Measurements from ENCODE around the gene USP11.
"Not testable (repeated sequence)": the region's sequence is repeated elsewhere in the genome, so short reads cannot be mapped to it uniquely, and the experiment has no call there.

Gene USP11

DNA sequence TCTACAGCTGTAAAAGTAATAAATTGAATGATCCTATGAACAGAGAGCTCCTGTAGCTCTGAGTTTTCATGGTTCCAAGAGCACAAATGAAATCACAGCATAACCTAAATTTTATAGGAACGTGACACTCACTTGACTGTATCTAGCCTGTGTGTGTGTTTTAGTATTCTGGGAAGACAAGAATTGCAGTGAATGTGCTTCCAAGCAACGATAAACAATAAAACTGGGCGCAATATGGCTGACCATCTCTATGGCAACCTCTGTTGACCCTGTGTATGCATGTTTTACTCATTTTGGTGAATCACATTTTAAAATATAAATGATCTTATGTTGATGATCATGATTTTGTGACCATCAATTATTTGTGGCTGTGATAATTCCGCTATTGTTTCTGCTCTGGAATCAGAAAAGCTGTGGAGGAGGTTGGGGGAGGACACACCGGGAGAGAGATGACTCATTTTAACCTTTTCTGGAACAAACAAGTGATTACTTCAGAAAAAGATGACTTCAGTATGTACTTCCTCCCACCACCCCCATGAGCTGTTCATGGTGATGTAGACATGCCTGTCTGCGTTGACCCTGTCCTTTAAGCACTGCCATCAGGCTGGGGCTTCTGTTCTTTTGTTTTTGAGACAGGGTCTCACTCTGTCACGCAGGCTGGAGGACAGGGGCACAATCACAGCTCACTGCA is 31.8 kb downstream of the USP11 start:
- peak; percentile 61 for DNase-seq (ENCODE audit: low read depth)
- TF ChIP-seq, protein P1, sequence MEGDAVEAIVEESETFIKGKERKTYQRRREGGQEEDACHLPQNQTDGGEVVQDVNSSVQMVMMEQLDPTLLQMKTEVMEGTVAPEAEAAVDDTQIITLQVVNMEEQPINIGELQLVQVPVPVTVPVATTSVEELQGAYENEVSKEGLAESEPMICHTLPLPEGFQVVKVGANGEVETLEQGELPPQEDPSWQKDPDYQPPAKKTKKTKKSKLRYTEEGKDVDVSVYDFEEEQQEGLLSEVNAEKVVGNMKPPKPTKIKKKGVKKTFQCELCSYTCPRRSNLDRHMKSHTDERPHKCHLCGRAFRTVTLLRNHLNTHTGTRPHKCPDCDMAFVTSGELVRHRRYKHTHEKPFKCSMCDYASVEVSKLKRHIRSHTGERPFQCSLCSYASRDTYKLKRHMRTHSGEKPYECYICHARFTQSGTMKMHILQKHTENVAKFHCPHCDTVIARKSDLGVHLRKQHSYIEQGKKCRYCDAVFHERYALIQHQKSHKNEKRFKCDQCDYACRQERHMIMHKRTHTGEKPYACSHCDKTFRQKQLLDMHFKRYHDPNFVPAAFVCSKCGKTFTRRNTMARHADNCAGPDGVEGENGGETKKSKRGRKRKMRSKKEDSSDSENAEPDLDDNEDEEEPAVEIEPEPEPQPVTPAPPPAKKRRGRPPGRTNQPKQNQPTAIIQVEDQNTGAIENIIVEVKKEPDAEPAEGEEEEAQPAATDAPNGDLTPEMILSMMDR (IDR thresholded peaks at IDR 0.05; ENCODE audit: insufficient read depth, low read depth, low read length, missing control alignments): no peak
- no peak overlapping the region for H3K4me3 ChIP-seq (ENCODE audit: low read length)

- DNase-seq (ENCODE audit: low read depth): no peak
- TF ChIP-seq, protein P1 (IDR thresholded peaks at IDR 0.05; ENCODE audit: insufficient read depth, low read depth, low read length, missing control alignments): no peak
- H3K4me3 ChIP-seq (ENCODE audit: low read length): no peak overlapping the region
Measured at GRCh38 chrX:47266643-47267042, 33.8 kb downstream of the USP11 start.

- DNase-seq (ENCODE audit: low read depth): no peak
- no peak overlapping the region for H3K4me3 ChIP-seq (ENCODE audit: low read length)
- TF ChIP-seq, protein P1 (IDR thresholded peaks at IDR 0.05; ENCODE audit: insufficient read depth, low read depth, low read length, missing control alignments): no peak
Measured at GRCh38 chrX:47272013-47272408, 39.2 kb downstream of the USP11 start.

DNA sequence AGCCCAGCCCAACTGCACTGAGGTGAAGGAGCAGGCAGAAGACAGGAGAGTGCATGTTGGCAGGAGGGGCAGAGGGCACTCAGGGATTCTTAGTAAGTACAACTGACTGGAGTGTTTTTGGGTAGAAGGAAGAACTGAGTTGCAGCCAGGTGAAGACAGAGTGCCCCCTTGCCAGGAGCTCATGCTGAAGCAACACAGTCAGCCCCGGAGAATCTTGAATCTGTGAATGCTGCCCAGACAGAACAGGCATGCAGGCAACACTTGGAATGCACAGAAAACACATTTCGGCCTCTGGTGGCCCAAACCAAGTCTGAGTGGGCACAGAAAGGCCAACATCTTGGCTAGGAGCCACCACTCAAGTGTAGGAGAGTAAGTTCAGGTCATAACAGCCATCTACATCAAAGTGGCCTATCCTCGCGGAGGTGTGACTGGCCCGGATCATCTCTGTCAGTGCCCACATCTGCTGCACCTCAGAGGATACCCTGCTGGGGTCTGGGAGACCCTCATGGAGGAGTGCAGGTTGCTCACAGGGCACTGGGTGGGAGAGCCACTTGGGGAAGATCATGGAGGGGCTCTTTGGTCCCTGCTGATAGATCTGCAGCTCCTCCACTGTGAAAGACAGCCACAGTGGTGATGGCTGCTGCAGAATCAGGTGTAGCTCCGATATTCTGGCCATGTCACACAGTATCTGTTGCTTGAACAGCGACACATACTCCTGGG is 40.4 kb downstream of the USP11 start:
- H3K4me3 ChIP-seq (ENCODE audit: low read length): no peak overlapping the region
- TF ChIP-seq, protein P1 (IDR thresholded peaks at IDR 0.05; ENCODE audit: insufficient read depth, low read depth, low read length, missing control alignments): no peak
- DNase-seq (ENCODE audit: low read depth): no peak

GRCh38 chrX:47278691-47279090 is 45.9 kb downstream of the USP11 start:
- peak; percentile 69 for DNase-seq (ENCODE audit: low read depth)
- TF ChIP-seq, protein P1 (IDR thresholded peaks at IDR 0.05; ENCODE audit: insufficient read depth, low read depth, low read length, missing control alignments): no peak

DNA sequence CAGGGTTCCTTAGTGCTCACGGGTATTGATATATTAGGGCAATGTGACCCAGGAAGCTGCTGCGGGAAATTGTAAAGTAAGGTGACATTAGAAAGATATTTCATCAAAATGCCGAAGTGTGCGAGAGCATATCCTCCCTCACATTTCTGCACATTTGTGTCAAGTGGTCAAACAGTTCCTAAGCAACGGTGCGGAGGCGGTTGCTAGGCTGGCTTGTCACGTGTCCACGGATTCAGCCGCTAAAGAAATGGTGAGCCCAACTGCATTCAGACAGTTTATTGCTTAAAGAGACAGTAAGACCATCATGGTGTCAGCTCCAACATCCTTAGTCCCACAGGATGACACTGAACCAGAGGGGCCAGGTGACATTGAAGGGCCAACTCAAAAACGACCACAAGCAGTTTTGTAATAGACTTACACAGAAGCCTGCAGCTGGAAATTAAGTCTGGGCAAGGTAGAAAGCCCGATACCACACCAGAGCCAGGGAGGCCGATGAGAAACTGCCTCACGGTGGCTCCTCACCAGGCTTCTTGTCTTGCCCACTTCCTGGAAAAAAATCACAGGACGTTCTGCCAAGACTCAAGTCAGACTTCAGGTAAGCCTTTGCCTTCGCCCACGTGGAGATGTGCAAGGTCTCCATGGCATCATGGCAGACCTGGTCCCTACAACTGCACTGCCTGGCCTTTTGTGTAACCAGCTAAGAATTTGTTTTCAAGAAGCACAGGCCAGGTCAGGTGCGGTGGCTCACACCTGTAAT is 50.4 kb downstream of the USP11 start:
- DNase-seq (ENCODE audit: low read depth): peak; percentile 37
- TF ChIP-seq, protein P1 (IDR thresholded peaks at IDR 0.05; ENCODE audit: insufficient read depth, low read depth, low read length, missing control alignments): no peak

More at GRCh38 chrX:47278691-47279090, 45.9 kb downstream of the USP11 start:
- H3K4me3 ChIP-seq (ENCODE audit: low read length): no peak overlapping the region

DNA sequence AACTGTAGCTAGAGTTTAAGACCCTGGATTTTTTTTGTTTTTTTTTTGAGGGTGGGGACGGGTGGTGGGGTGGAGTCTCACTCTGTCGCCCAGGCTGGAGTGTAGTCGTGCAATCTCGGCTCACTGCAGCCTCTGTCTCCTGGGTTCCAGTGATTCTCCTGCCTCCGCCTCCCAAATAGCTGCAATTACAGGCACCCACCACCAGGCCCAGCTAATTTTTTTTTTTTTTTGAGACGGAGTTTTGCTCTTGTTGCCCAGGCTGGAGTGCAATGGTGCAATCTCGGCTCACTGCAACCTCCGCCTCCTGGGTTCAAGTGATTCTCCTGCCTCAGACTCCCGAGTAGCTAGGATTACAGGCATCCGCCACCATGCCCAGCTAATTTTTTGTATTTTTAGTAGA is 51.8 kb downstream of the USP11 start:
- H3K4me3 ChIP-seq (ENCODE audit: low read length); DNase-seq (ENCODE audit: low read depth): not testable (repeated sequence)

More for the DNA sequence above, 50.4 kb downstream of the USP11 start:
- no peak overlapping the region for H3K4me3 ChIP-seq (ENCODE audit: low read length)

Data from epithelial cell of esophagus (primary cell).